PC-3 (cell line): ENCODE measurements around the gene BCR.

Experiments used
- CTCF ChIP-seq: fragments of 300-600 bp; sonication (generic); conservative IDR thresholded peaks from 2 replicates; pipeline ENCODE4 v1.5.1; 2017; ENCODE audit warnings: antibody characterized with exemption, low read depth, mild to moderate bottlenecking, low read length
- EZH2phosphoT487 ChIP-seq: fragments of 300-600 bp; sonication (generic); IDR thresholded peaks from 2 replicates; pipeline ENCODE4 v1.6.1; 2018; ENCODE audit warnings: mild to moderate bottlenecking, antibody characterized with exemption, low read length, borderline replicate concordance

- TF ChIP-seq CTCF, result no peak
- TF ChIP-seq EZH2phosphoT487, result no peak
These were observed 95.4 kb downstream of the BCR start for GRCh38 chr22:23275751-23276150.
